Stimulated activated CD4-positive, alpha-beta T cell treated with anti-CD3 and anti-CD28 coated beads, TNF-alpha, amount 100 ng/mL, for 48 hours (primary cell): ENCODE data around the gene STX16.

Experiments used
- DNase-seq, 3 donors: peaks; one replicate each; pipeline ENCODE4 v3.0.0-alpha.2; 2020; ENCODE audit warnings: low read depth in 3 of 3

STX16 gene

DNA sequence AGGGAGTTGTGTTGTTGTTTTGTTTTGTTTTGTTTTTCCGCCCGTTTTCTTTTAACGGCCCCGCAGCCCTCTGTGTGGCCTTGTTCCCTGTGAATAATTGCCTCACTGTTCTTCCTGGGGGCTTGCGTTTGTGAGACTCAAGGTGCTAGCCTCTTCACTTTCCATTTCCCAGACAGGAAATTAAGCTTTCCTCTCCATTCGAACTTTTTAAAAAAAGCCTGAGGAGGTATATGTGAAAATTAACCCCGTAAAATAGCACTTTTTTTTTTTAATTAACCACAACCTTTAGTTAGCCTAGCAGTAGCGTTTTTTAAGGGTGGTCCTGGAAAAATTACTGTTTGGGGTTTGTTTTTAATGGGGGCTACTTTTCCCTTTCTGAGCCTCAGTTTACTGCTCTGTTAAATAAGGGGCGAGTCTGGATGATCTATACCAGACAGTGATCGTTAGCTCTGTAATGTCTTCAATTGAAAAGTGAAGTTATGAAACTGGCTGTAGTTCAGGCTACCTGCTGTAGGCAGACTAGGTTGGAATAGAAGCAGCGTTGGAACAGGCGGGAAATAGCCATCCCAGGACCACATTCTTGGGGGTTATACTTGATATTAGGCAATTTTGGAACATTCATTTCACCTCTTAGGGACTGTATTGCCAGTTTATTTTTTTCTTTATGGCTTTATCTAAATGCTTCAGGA lies 1.7 kb downstream of the STX16 start:
- no peak for DNase-seq

DNA sequence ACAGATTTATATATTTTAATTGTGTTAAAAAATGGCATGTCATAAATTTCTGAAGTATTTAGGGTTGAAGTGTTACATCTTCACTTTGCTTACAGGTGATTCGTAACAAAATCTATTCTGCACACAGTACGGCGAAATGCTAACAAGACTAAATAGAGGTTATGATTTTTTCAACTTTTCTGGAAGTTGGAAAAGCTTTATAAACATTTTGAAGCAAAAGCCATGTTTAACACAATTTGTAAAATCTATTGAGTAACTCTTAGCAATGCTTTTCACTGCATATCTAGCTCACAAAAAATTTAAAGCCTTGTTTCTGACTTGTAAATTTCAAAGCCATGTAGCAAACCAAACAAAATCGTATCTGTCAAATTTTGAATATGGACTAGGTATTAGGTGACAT lies 3.3 kb downstream of the STX16 start:
- DNase-seq: no peak

DNA sequence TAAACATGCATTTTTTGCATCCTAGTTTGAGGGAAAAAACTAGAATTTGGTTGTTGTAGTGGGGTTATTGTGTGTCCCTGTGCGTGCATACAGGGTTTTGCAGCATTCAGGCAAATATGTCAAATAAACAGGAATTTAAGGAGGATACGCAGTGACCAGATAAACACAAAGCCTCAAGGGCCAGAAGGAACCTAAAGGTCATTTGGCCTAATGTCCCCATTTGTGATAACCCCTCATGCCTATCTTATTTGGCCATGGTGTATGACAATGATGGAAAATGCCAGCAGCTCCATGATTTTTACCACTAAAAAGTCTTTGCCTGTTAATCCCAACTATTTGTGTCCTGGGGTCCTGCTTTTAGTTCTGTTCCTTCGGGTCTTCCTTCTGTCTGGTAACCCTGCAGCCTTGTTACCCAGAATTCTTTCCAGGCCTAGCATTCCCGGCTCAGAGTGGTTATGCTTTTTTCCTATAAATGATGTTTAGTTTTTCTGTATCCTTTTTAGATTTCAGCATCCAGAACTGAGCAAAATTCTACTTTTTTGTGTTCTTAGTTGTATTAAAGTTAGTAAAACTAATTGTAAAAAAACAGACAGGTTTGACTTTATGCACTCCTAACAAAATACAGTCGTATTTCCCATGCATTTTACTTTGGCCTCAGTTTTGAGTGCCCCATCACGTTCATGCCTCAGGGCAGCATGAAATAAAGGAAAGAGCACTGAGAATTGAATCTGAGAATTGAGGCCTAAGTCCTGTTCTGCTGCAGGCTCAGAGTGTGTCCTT lies 4.4 kb downstream of the STX16 start:
- DNase-seq: no peak

DNA sequence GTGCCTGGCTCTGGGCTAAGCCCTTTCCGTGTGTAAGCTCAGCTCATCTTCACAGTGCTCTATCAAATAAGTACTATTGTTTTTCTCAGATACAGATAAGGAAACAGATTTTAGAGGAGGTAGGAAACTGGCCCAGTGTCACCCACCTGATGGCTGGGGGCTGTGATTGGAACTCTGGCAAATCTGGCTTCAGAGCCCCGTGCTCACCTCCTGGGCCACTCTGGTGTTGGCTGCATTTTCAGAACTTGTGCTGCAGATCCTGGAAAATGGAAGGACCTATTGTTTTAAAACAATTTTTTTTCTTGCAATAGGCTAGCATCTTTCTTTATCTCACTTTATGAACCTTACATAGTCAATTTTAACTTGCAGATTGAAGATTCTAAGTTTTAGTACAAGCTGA lies 5.7 kb downstream of the STX16 start:
- no peak for DNase-seq

DNA sequence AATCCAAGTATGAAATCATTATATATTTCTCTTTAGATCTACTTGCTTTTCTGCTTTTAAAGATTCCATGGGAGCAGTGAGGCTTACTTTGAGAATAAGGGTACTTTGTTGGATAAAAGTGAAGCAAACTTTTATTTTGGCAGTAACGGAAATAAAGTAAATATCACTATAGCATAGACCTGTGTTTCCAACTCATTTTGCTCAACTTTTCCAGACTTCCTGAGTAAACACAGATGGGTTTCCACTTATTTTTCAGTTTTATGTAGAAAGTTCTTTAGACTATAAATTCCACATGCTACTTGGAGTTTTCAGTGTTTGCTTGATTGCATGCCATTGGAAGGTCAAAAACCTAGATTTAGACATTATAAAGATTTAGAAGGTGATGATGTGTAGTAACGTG lies 6.2 kb downstream of the STX16 start:
- no peak for DNase-seq

DNA sequence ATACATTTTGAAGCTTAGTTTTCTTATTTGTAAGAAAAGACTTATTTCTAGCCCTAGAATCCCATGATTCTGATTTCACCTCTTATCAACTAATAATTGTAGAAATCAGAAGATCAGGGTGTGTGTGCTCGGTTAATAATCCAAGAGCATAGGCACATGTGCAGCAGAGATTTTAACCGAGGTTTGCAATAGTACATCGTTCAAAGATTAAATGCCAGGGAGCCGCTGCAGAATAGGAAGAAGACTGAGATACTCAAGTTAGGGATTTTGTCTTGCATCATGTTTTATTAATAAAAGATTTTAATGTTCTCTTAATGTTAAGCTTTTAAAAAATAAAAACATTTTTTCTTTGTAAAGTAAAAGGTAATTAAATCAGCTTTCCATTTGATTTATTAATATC lies 6.9 kb downstream of the STX16 start:
- no peak for DNase-seq

DNA sequence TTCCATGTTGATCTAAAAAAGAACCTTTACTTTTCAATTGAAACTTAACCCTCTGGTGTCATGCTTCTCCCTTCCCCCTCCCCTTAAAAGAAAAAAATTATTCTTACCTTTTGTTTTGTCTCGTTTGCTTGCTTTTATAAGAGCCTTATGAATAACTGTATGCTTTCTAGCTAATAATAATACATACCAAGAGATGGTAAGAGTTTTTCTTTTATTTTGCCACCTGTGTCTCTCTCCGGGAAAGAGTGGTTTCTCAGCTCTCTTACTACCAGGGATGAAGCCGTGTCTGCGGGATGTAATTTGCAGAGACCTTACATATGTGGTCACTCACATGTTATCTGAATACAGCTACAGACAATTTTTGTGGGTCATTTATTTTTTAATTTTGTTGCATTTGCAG lies 7.7 kb downstream of the STX16 start:
- no peak for DNase-seq

DNA sequence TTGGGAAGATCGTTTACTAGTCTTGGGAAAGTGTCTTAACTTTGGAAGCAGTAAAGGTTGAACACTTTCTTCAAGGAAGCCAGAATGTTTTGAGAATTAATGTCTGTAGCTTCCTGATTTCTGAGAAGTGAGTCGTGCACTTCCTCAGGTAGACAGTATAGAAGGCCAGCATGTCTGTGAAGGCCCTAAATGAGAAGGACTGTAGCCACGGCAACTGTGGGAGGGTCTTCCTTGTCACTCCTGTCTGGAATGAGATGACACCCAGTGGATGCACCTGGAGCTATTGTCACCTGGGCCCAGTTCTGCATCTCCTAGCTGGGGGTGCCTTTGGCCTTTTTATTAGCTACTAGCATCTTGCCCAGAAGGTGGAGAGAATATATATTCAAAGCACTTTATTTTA lies 8.8 kb downstream of the STX16 start:
- DNase-seq: no peak

DNA sequence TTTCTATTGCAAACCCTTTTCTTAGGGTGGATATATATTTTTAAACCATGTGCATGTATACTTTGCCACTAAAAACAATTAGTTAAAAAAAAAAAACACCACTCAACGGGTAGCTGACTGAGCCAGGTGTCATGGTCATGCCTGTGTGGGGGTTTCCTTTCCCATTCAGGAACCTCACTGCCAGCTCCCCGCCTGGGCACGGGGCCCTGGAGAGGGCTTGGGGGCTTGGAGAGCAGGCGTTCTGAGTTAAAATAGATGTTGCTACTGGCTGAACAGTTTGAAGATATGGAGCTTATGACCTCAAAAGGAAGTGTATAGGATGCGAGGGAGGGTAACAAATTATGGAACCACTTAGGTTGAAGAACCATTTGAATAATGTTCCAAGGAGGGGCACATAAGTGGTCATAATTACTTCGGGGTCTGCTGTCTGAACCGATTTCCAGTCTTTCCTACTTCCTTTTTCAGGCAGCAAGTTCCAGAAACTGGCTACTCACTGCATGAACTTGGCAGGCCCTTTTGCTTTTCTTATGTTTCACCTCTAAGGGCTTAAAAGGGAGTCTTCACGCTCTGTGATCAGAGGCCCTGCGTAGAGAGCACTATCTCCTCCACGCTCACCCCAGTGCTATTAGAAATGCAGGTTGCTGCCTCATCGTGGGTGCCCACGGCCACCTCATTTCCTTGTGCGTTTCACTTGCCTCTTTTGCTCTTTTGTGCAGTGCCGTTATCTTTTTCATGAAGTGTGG lies 9.9 kb downstream of the STX16 start:
- no peak for DNase-seq

DNA sequence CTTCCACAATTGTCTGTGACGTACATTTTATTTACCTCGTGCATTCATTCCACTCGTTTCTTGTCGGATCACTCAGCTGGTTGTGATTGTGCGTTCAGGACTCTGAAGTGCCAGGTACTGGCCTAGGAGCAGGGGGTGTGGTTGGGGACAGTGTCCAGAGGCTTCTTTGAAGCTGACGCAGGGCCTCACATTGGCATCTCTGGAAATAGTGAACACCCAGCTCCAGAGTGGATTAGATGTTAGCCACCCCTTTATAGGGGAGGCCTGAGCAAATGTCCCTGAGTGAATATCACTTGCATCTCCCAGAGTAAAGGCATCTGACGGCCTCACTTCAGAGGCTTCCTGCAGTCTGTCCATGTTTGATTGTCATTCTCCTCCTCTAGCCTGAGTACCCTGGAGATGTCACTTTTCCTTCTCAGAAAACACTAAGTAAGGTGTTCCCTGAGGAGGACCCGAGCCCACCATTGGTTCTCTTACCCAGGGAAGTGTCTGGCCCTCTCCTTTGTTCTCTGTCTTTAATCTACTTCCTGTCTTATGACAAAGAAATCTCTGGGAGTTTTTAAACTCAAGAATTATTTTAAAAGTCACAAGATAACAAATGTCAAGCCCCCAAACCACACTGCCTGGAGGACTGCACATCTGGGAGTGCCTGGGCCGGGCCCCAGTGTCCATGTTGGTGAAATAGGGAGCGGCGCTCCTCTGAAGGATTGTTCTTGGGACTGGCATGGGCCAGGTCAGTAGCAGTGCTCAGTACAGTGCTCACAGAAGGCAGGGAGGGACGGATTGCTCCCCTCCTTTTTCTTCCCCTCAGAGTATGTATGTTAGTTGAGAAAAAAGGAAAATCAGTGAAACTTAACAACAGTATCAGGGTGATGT lies 10.8 kb downstream of the STX16 start:
- DNase-seq: no peak

DNA sequence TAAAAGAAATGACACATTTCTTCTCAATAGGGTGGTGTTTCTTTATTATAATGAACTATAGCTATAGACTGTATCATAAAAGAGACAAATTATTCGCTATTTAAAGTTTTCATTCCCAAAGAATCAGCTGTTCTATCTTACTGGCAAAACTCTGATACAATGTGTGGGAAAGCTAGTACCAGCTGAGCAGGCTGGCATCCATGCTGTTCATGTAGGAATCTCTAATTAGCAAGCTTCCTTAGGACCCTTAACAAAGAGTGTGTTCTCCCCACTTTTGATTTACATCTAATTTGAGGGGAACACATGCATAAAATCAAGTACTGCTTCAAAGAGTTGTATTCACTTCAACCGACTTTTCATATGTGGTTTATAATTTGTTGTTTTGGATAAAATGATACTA lies 13.2 kb downstream of the STX16 start:
- DNase-seq: no peak

DNA sequence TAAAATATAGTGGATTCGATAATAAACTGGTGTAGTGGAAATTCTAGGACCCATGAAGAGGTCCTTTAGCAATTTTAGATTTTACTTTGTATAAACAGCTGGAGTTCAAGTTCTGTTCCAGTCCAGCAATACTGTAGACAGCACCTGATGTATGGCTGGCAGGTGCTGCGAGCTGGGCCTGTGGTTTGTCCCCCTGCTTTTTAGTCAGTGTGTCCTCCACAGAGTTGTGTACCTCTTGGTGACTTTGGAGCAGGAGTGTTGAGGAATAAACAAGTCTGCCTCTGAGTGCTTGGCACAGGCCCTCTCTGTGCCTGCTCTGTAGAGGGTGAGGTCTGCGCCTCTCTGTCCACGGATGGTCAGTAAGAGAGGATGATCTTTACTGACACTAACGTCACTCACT lies 13.8 kb downstream of the STX16 start:
- no peak for DNase-seq

DNA sequence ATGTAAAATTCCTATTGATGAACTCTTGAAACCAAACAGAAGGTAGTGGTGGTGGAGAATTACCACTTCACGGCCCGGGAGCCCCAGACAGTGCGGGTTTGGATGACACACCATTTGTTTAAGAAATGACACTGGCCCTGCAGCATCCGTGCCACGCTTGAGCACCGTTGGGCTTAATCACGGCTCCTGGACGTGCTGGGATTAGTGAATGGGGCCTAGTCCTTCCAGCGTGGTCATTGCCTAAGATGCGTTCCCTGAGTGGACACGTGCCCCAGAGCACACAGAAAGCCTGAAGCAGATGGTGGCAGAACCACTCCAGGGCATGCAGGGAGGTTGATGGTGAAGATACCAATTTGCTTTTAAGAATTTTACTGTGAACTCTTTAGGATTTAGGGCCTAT lies 14.5 kb downstream of the STX16 start:
- no peak for DNase-seq

DNA sequence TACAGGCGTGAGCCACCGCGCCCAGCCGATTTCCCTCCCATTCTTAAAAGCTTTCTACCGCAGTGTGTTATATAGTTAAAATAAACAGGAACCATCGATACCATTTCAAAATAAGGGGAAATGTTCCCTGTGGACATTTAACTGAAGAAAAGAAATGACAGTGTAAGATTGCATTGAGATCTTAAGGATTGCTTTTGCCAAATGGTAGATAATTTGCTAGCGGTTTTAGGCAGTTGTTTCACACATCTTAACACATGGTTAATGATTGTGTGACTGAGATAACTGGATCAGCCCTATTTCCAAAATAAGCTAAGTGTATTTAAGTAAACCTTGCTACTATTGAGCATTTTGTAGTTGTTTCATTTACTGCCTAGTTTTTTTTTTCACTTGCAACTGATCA lies 15.6 kb downstream of the STX16 start:
- DNase-seq: no peak

DNA sequence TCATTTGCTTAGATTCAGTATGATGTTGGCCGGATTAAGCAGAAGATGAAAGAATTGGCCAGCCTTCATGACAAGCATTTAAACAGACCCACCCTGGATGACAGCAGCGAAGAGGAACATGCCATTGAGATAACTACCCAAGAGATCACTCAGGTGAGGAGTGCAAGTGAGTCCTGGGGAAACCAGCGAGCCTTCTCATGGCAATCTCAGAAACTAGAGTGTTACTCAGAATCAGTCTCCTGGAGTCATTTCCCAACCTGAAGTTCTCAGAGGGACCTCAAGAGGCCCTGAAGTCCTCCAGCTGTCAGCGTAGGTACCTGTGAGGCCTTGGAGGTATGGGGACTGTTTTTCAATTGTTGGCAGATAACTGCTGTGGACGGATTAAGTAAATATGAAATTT lies 16.9 kb downstream of the STX16 start:
- DNase-seq: no peak

DNA sequence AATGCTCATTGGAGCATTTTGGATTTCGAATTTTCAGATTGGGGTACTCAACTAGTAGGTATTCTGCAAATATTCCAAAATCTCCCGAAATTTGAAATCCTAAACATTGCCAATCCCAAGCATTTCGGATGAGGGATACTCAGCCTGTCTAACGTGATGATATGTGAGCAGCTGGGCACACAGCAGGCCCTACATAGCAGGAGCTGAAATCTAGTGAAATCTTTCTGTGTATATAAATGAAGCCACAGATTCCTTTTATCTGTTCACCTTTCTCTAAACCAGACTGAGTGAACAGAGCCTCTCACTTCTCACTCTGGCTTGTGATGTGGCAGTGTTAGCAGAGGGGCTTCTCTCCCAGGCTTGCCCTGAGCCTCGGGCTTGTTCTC lies 17.8 kb downstream of the STX16 start:
- no peak for DNase-seq

DNA sequence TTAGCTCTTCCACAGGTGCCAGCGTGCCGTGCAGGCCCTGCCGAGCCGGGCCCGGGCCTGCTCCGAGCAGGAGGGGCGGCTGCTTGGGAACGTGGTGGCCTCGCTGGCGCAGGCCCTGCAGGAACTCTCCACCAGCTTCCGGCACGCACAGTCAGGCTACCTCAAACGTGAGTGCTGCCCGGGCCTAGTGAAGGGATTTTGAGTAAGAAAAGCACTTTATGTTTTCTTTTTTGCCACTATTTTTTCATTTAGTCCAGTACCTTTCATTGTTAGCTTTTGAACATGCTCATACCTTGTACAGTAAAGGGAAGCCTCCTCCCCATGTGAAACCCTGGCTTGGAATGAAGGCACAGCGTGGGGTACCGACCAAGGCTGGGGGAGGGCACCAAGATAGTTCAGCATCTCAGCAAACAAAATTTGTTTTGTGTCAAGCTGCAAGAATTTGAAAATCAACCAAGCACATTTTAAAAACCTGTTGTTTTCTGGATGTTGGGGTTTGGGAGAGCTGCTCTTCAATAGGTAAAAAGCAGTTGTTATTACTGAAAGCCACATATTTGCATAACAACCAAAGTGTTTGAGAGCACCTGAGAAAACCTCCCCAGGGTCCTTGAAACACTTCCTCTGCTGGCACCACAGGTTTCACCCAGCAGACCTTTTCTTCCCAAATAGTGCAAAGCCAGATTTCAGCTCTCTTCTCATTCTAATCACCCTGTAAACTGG lies 18.4 kb downstream of the STX16 start:
- no peak for DNase-seq

DNA sequence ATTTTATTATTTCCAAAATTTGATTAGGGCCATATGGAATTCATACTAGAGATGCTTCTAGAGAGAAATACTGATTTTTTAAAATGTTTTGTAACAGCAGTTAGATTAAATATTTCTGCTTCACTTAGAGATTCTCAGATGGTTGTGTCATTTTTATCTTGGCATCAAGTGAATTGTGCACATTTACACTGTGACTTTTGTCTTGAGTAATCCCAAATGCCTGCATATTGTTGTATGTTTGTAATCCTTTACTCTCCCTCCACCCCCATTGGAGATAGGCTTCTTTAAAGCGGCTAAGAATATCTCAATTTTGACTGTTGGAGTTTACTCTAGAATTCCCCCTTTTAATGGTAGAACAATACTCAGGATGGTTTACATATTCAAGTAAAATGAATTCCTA lies 19.0 kb downstream of the STX16 start:
- no peak for DNase-seq

DNA sequence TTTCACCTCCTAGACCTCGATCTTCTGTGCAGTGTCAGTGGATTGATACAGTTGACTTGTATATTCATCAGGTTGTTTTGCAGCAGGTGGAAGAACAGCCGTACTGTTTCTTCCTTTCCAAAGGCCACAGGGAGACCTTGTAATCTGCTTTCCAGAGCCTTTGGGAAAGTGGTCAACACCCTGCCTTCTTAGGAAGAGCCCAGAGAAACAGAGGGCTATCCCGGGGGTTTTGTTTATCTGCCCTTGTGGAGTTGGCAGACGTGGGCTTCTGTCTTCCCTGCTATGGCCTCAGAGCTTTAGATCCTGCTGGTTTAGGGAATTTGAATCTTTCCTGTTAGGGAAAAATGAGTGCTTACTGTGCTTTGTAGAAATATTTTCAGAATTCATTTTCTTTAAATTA lies 19.6 kb downstream of the STX16 start:
- DNase-seq: no peak

DNA sequence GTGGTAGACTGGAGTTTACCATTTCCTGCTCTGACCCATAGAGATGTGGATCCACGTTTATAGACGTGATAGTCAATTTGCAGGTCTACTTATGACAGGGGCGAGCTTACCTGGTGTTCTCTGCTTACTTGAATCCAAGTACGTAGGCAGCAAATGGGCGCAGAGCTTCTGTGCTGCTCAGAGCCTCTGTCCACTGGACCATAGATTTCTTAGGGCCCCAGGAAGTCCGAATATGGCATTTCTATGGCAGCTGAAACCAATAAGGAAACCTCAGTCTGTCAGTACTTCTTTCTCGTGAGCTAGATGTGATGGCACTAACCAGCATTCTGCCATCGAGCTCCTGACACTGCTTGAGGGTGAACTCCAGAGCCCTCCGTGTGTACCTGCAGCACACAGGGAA lies 22.0 kb downstream of the STX16 start:
- DNase-seq: no peak

DNA sequence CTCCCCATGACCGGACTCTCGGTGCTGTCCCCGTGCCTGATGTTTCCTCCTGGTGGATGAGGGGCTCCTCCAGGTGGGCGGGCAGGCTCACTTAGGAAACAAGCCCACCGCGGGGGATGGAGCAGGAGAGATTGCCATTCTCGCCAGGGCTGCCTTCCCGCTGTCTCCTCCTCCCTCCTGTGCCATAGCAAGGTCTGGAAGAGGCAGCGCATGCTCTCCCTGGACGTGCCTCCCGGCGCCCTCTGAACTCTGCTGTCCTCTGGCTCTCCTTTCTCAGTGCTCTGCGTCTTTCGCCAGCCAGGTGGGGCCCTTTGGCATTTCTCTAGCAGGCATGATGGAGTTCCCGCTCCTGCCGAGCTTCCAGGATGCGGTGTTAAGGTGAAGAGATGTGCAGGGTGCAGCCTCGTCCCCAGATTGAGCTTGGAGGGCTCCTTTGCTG lies 24.1 kb downstream of the STX16 start:
- DNase-seq: no peak
